Ishikawa (cell line): ENCODE data around the gene HRH4.

Experiments
- CEBPB ChIP-seq: IDR thresholded peaks from 2 replicates; pipeline ENCODE4 v1.6.1; 2012
- CREB1 ChIP-seq: IDR thresholded peaks from 2 replicates; pipeline ENCODE4 v1.6.1; 2012; ENCODE audit warnings: low read depth
- EGR1 ChIP-seq: IDR thresholded peaks from 2 replicates; pipeline ENCODE4 v1.6.1; 2012
- EP300 ChIP-seq: IDR thresholded peaks from 2 replicates; pipeline ENCODE4 v1.6.1; 2012; ENCODE audit warnings: borderline replicate concordance
- FOXM1 ChIP-seq: IDR thresholded peaks from 2 replicates; pipeline ENCODE4 v1.6.1; 2012; ENCODE audit warnings: low read depth, borderline replicate concordance
- MAX ChIP-seq: IDR thresholded peaks from 2 replicates; pipeline ENCODE4 v1.6.1; 2012
- NFIC ChIP-seq: IDR thresholded peaks from 2 replicates; pipeline ENCODE4 v1.6.1; 2012
- RAD21 ChIP-seq: IDR thresholded peaks from 2 replicates; pipeline ENCODE4 v1.6.1; 2012; ENCODE audit warnings: low read depth
- REST ChIP-seq: IDR thresholded peaks from 2 replicates; pipeline ENCODE4 v1.6.1; 2012; ENCODE audit warnings: low read depth, mild to moderate bottlenecking
- TAF1 ChIP-seq: IDR thresholded peaks from 2 replicates; pipeline ENCODE4 v1.6.1; 2012; ENCODE audit warnings: low read depth, mild to moderate bottlenecking
- TCF12 ChIP-seq: IDR thresholded peaks from 2 replicates; pipeline ENCODE4 v1.6.1; 2012; ENCODE audit warnings: low read depth
- TEAD4 ChIP-seq: IDR thresholded peaks from 2 replicates; pipeline ENCODE4 v1.6.1; 2012
- USF1 ChIP-seq: IDR thresholded peaks from 2 replicates; pipeline ENCODE4 v1.6.1; 2012
- YY1 ChIP-seq: IDR thresholded peaks from 2 replicates; pipeline ENCODE4 v1.6.1; 2012; ENCODE audit warnings: low read depth
- ZBTB7A ChIP-seq: IDR thresholded peaks from 2 replicates; pipeline ENCODE4 v1.6.1; 2012; ENCODE audit warnings: low read depth

Gene HRH4

GRCh38 chr18:24479371-24479770 lies 18.9 kb downstream of the HRH4 start:
- no peak for TF ChIP-seq TAF1
- no peak for TF ChIP-seq EGR1
- no peak for TF ChIP-seq MAX
- TF ChIP-seq REST = no peak
- no peak for TF ChIP-seq CEBPB
- TF ChIP-seq YY1 = no peak
- TF ChIP-seq NFIC = no peak
- no peak for TF ChIP-seq TCF12
- no peak for TF ChIP-seq TEAD4
- no peak for TF ChIP-seq CREB1
- no peak for TF ChIP-seq FOXM1
- TF ChIP-seq RAD21 = no peak
- TF ChIP-seq USF1 = no peak

GRCh38 chr18:24482821-24483220 lies 22.4 kb downstream of the HRH4 start:
- TF ChIP-seq YY1 = no peak

GRCh38 chr18:24485681-24486080 lies 25.2 kb downstream of the HRH4 start:
- TF ChIP-seq RAD21 = no peak
- no peak for TF ChIP-seq USF1
- no peak for TF ChIP-seq FOXM1
- TF ChIP-seq TCF12 = no peak
- no peak for TF ChIP-seq EGR1
- TF ChIP-seq YY1 = no peak
- no peak for TF ChIP-seq CREB1
- TF ChIP-seq TAF1 = no peak
- TF ChIP-seq REST = no peak
- TF ChIP-seq TEAD4 = no peak
- no peak for TF ChIP-seq CEBPB
- no peak for TF ChIP-seq ZBTB7A

GRCh38 chr18:24486684-24487083 lies 26.2 kb downstream of the HRH4 start:
- no peak for TF ChIP-seq CEBPB
- no peak for TF ChIP-seq FOXM1
- TF ChIP-seq EGR1 = no peak
- TF ChIP-seq TEAD4 = no peak
- no peak for TF ChIP-seq CREB1
- no peak for TF ChIP-seq REST
- no peak for TF ChIP-seq ZBTB7A
- no peak for TF ChIP-seq USF1
- no peak for TF ChIP-seq TAF1
- TF ChIP-seq EP300 = no peak
- TF ChIP-seq TCF12 = no peak
- no peak for TF ChIP-seq NFIC
- TF ChIP-seq RAD21 = no peak
- no peak for TF ChIP-seq YY1
